H9 (cell line): ENCODE measurements around the gene FCSK. TPM values are rescaled to one million over a fixed set of nuclear protein-coding genes. Genes with fewer than 3 reads are reported as not detected.
A peak's percentile ranks its signal among the peaks of the same experiment; 100 is the strongest.

Experiments
- DNase-seq: peaks from one replicate; pipeline ENCODE4 v3.0.0-alpha.2; 2017
- H2AFZ ChIP-seq: one replicate; pipeline ENCODE4 v1.6.1; 2013; ENCODE audit warnings: mild to moderate bottlenecking, low read length, control low read depth, moderate library complexity
- H2AK5ac ChIP-seq: 2 replicates; pipeline ENCODE4 v1.6.1; 2013; ENCODE audit warnings: low read length, control low read depth, mixed read lengths; ENCODE audit not compliant: insufficient read length
- H2BK120ac ChIP-seq: one replicate; pipeline ENCODE4 v1.6.1; 2013; ENCODE audit warnings: low read depth, mild to moderate bottlenecking, low read length, control low read depth, inconsistent platforms; ENCODE audit not compliant: poor library complexity, severe bottlenecking
- H2BK12ac ChIP-seq: 2 replicates; pipeline ENCODE4 v1.6.1; 2013; ENCODE audit warnings: low read length, control low read depth, mixed read lengths, low read depth; ENCODE audit not compliant: insufficient read length
- H2BK15ac ChIP-seq: 2 replicates; pipeline ENCODE4 v1.6.1; 2013; ENCODE audit warnings: low read depth, low read length, control low read depth
- H2BK20ac ChIP-seq: one replicate; pipeline ENCODE4 v1.6.1; 2013; ENCODE audit warnings: low read depth, mild to moderate bottlenecking, low read length, control low read depth, inconsistent platforms; ENCODE audit not compliant: poor library complexity, severe bottlenecking
- H2BK5ac ChIP-seq: 2 replicates; pipeline ENCODE4 v1.6.1; 2013; ENCODE audit warnings: low read length, control low read depth, mixed read lengths; ENCODE audit not compliant: insufficient read length
- H3K14ac ChIP-seq: 2 replicates; pipeline ENCODE4 v1.6.1; 2013; ENCODE audit warnings: low read length, control low read depth; ENCODE audit not compliant: insufficient read depth
- H3K18ac ChIP-seq: 2 replicates; pipeline ENCODE4 v1.6.1; 2013; ENCODE audit warnings: low read depth, mild to moderate bottlenecking, mixed read lengths, low read length, control low read depth; ENCODE audit not compliant: insufficient read length
- H3K23ac ChIP-seq: 2 replicates; pipeline ENCODE4 v1.6.1; 2013; ENCODE audit warnings: low read length, control low read depth, mixed read lengths, low read depth; ENCODE audit not compliant: insufficient read length
- H3K23me2 ChIP-seq: 2 replicates; pipeline ENCODE4 v1.6.1; 2013; ENCODE audit warnings: low read depth, mild to moderate bottlenecking, mixed read lengths, low read length, control low read depth; ENCODE audit not compliant: insufficient read length, poor library complexity, severe bottlenecking
- H3K27ac ChIP-seq: 2 replicates; pipeline ENCODE4 v1.5.1; 2013; ENCODE audit warnings: low read length, control low read depth, mixed read lengths, low read depth; ENCODE audit not compliant: insufficient read length
- H3K27me3 ChIP-seq: 2 replicates; pipeline ENCODE4 v1.6.1; 2013; ENCODE audit warnings: low read length, control low read depth, inconsistent platforms; ENCODE audit not compliant: insufficient read depth
- H3K4ac ChIP-seq: 2 replicates; pipeline ENCODE4 v1.6.1; 2013; ENCODE audit warnings: low read depth, mild to moderate bottlenecking, control low read depth, inconsistent platforms, low read length, moderate library complexity
- H3K4me1 ChIP-seq: 2 replicates; pipeline ENCODE4 v1.6.1; 2013; ENCODE audit warnings: low read length, control low read depth, inconsistent platforms; ENCODE audit not compliant: insufficient read depth
- H3K4me2 ChIP-seq: 2 replicates; pipeline ENCODE4 v1.6.1; 2013; ENCODE audit warnings: low read length, control low read depth, mixed read lengths; ENCODE audit not compliant: insufficient read length, insufficient read depth
- H3K56ac ChIP-seq: 2 replicates; pipeline ENCODE4 v1.6.1; 2013; ENCODE audit warnings: low read depth, mild to moderate bottlenecking, mixed read lengths, low read length, control low read depth; ENCODE audit not compliant: insufficient read length
- H3K79me1 ChIP-seq: 2 replicates; pipeline ENCODE4 v1.6.1; 2013; ENCODE audit warnings: low read depth, mild to moderate bottlenecking, moderate library complexity, low read length, control low read depth, inconsistent platforms; ENCODE audit not compliant: insufficient read depth, poor library complexity, severe bottlenecking
- H3K79me2 ChIP-seq: 2 replicates; pipeline ENCODE4 v1.6.1; 2013; ENCODE audit warnings: low read length, control low read depth, inconsistent platforms; ENCODE audit not compliant: insufficient read depth
- H3K9ac ChIP-seq: 2 replicates; pipeline ENCODE4 v1.6.1; 2013; ENCODE audit warnings: low read length, control low read depth, mixed read lengths; ENCODE audit not compliant: insufficient read length; ENCODE audit errors: extremely low read depth
- H3K9me3 ChIP-seq: one replicate; pipeline ENCODE4 v1.6.1; 2013; ENCODE audit warnings: low read depth, low read length, inconsistent platforms; ENCODE audit not compliant: control insufficient read depth
- H3T11ph ChIP-seq: one replicate; pipeline ENCODE4 v1.6.1; 2013; ENCODE audit warnings: mild to moderate bottlenecking, low read length, control low read depth, inconsistent platforms
- H4K20me1 ChIP-seq: one replicate; pipeline ENCODE4 v1.6.1; 2013; ENCODE audit not compliant: control insufficient read depth, insufficient read length, insufficient read depth
- H4K5ac ChIP-seq: 2 replicates; pipeline ENCODE4 v1.6.1; 2013; ENCODE audit warnings: low read depth, mild to moderate bottlenecking, mixed read lengths, low read length, control low read depth; ENCODE audit not compliant: insufficient read length
- H4K8ac ChIP-seq: replicated peaks from 2 replicates; pipeline ENCODE4 v1.6.1; 2013; ENCODE audit warnings: low read length, control low read depth, mixed read lengths, low read depth; ENCODE audit not compliant: insufficient read length
- H4K91ac ChIP-seq: 2 replicates; pipeline ENCODE4 v1.6.1; 2013; ENCODE audit warnings: low read depth, mild to moderate bottlenecking, moderate library complexity, mixed read lengths, low read length, control low read depth; ENCODE audit not compliant: insufficient read length
- H3K27ac Mint-ChIP-seq, 3 experiments: 2 replicates in 2 of 3; 3 replicates in 1 of 3; pipeline ENCODE4 v1.8.0; 2020 to 2021; ENCODE audit warnings: mixed read lengths in 3 of 3, mild to moderate bottlenecking in 1 of 3, moderate library complexity in 1 of 3
- H3K27me3 Mint-ChIP-seq: 2 replicates; pipeline ENCODE4 v1.8.0; 2021; ENCODE audit warnings: low read depth, mild to moderate bottlenecking, moderate library complexity, mixed read lengths
- H3K36me3 Mint-ChIP-seq, 3 experiments: 2 replicates in 2 of 3; 3 replicates in 1 of 3; pipeline ENCODE4 v1.8.0; 2020 to 2021; ENCODE audit warnings: low read depth in 3 of 3, mixed read lengths in 3 of 3; ENCODE audit not compliant: insufficient read depth in 1 of 3
- H3K4me1 Mint-ChIP-seq, 2 experiments: 2 replicates each; pipeline ENCODE4 v1.8.0; 2020; ENCODE audit warnings: mixed read lengths in 2 of 2
- H3K4me3 Mint-ChIP-seq, 2 experiments: 2 replicates in 1 of 2; 3 replicates in 1 of 2; pipeline ENCODE4 v1.8.0; 2020 to 2021; ENCODE audit warnings: mild to moderate bottlenecking in 2 of 2, mixed read lengths in 2 of 2, moderate library complexity in 1 of 2
- H3K9me3 Mint-ChIP-seq, 2 experiments: 2 replicates in 1 of 2; 3 replicates in 1 of 2; pipeline ENCODE4 v1.8.0; 2020; ENCODE audit warnings: mild to moderate bottlenecking in 2 of 2, mixed read lengths in 2 of 2, moderate library complexity in 1 of 2
- WGBS: extraction: QIAGEN DNeasy Blood & Tissue Kit; methylation state at CpG from one replicate; pipeline ENCODE4 v1.1.7; 2013; ENCODE audit warnings: missing lambda C conversion rate, low lambda C conversion rate, mixed read lengths; ENCODE audit not compliant: insufficient read length; ENCODE audit errors: extremely low coverage; 5-methylcytosine and 5-hydroxymethylcytosine counted together
- total RNA-seq: library from RNA; stranded (reverse); gene quantifications from 2 replicates; pipeline ENCODE4 v1.2.1, GENCODE V29; 2021
- TF ChIP-seq, protein P1 (sequence below): fragments of 200-600 bp; sonication (generic); conservative IDR thresholded peaks from 3 replicates; pipeline ENCODE4 v1.8.0; 2021; ENCODE audit warnings: antibody characterized with exemption, mild to moderate bottlenecking

FCSK gene
- total RNA-seq, 1 experiment from 2014 or later = 6.5 TPM

DNA sequence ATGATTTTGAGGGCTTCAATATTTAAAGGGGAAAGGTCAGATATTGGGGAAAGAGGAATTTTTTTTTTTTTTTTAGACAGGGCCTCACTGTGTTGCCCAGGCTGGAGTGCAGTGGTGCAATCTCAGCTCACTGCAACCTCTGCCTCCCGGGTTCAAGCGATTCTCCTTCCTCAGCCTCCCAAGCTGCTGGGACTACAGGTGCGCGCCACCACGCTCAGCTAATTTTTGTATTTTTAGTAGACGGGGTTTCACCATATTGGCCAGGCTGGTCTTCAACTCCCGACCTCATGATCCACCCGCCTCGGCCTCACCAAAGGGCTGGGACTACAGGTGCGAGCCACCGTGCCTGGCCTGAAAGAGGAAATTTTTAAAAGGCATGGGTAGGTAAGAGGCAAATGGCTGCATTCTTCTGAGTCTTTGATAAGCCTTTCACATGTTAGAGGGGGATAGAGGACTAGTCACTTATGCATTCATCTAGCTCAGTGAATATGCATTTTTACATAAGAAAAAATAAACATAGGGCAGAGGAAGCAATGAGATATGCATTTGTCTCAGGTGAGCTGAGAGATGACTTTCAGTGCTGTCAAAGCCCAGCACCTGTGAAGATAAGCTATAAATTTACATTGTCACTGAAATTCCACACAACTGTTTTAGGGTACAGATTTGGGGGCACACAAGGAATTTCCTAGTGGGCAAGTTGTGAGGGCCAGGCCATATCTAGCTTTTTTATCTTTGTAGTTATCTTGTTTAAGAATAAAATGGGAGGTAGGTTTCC lies 1.1 kb upstream of the FCSK start:
- H2BK5ac ChIP-seq = no peak overlapping the region
- WGBS = no CpG with 5 or more reads among the region's 11 CpGs

More for the DNA sequence above, 1.1 kb upstream of the FCSK start:
- Histone ChIP-seq H4K91ac (no peak overlapping the region), H4K8ac (no peak overlapping the region), H3K27me3 (no peaks in the 10 kb centered on the region), H2AK5ac (no peak overlapping the region), H2BK120ac (no peak overlapping the region), H4K5ac (no peak overlapping the region), H3K4ac (no peak overlapping the region), H3K56ac (no peak overlapping the region), H3K23me2 (no peaks in the 10 kb centered on the region), H2BK12ac (no peak overlapping the region), H2AFZ (peak overlapping the region; percentile 69), H2BK15ac (no peak overlapping the region), H3K23ac (no peak overlapping the region), H2BK20ac (no peak overlapping the region), H3K27ac (no peak overlapping the region), H3K79me2 (no peaks in the 10 kb centered on the region), H3K18ac (no peak overlapping the region), H3K79me1 (no peaks in the 10 kb centered on the region), H3K9me3 (no peaks in the 10 kb centered on the region), H3K9ac (peak overlapping the region; percentile 77), H3K4me1 (no peaks in the 10 kb centered on the region), H3T11ph (no peak overlapping the region), H3K4me2 (peak overlapping the region; percentile 77), H4K20me1 (no peaks in the 10 kb centered on the region), H3K14ac (no peak overlapping the region)
- Mint-ChIP-seq H3K27ac (peak overlapping the region; percentile 92 to 98 (median 93); a peak in 6 of 7 replicates), H3K4me1 (peaks cover 10 to 15% of the 10 kb centered on the region in 2 experiments), H3K4me3 (peak overlapping the region; percentile 84 to 87), H3K27me3 (no peaks in the 10 kb centered on the region; the same call in 1 of the 2 replicates), H3K9me3 (no peaks in the 10 kb centered on the region), H3K36me3 (no peaks in the 10 kb centered on the region)
- DNase-seq = no peak
- TF ChIP-seq, protein P1, sequence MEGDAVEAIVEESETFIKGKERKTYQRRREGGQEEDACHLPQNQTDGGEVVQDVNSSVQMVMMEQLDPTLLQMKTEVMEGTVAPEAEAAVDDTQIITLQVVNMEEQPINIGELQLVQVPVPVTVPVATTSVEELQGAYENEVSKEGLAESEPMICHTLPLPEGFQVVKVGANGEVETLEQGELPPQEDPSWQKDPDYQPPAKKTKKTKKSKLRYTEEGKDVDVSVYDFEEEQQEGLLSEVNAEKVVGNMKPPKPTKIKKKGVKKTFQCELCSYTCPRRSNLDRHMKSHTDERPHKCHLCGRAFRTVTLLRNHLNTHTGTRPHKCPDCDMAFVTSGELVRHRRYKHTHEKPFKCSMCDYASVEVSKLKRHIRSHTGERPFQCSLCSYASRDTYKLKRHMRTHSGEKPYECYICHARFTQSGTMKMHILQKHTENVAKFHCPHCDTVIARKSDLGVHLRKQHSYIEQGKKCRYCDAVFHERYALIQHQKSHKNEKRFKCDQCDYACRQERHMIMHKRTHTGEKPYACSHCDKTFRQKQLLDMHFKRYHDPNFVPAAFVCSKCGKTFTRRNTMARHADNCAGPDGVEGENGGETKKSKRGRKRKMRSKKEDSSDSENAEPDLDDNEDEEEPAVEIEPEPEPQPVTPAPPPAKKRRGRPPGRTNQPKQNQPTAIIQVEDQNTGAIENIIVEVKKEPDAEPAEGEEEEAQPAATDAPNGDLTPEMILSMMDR = no peak
